Colonic mucosa (tissue), 4 donors: ENCODE data around the gene MEIOC. TPM values are rescaled to one million over a fixed set of nuclear protein-coding genes. Genes with fewer than 3 reads are reported as not detected.

Experiments used
- DNase-seq: peaks from one replicate; pipeline ENCODE4 v3.0.0-alpha.2; 2020
- H3K27ac ChIP-seq: fragments of 200-600 bp; one replicate; pipeline ENCODE4 v1.8.0; 2021
- H3K27me3 ChIP-seq: fragments of 200-600 bp; one replicate; pipeline ENCODE4 v1.8.0; 2021
- H3K36me3 ChIP-seq: fragments of 200-600 bp; one replicate; pipeline ENCODE4 v1.8.0; 2021
- H3K4me1 ChIP-seq: fragments of 200-600 bp; one replicate; pipeline ENCODE4 v1.8.0; 2021; ENCODE audit warnings: mild to moderate bottlenecking
- H3K4me3 ChIP-seq: fragments of 200-600 bp; one replicate; pipeline ENCODE4 v1.8.0; 2021
- H3K9ac ChIP-seq, 2 donors: one replicate each; pipeline ENCODE4 v1.7.0; 2013; ENCODE audit warnings: control low read depth in 2 of 2, low read depth in 2 of 2, low read length in 2 of 2
- H3K9me3 ChIP-seq: fragments of 200-600 bp; one replicate; pipeline ENCODE4 v1.8.0; 2021
- intact Hi-C: fragments of 100-400 bp; cut with DNase I; formaldehyde crosslinking; loops from one replicate; pipeline ENCODE4 v1.14.1; 2022
- total RNA-seq, 2 donors: library from RNA; stranded (reverse); fragmentation: NEBNext Ultra II Directional in 1 of 2; extraction: Animal tissue kit (Norgen Biotek cat#: 25700) in 1 of 2; gene quantifications; one replicate each; pipeline ENCODE4 v1.2.1, GENCODE V29; 2021
- TF ChIP-seq, protein P1 (sequence below): fragments of 200-600 bp; IDR thresholded peaks from one replicate; pipeline ENCODE4 v1.8.0; 2022; ENCODE audit warnings: antibody characterized with exemption, mild to moderate bottlenecking
- donor health status: healthy.
- donor health status: DM: no; HTN: no; CAD: no.
- donor health status: DM: no; HTN: no; CAD: no.

The MEIOC gene
- total RNA-seq, 2 donors from 2014 or later: not detected

DNA sequence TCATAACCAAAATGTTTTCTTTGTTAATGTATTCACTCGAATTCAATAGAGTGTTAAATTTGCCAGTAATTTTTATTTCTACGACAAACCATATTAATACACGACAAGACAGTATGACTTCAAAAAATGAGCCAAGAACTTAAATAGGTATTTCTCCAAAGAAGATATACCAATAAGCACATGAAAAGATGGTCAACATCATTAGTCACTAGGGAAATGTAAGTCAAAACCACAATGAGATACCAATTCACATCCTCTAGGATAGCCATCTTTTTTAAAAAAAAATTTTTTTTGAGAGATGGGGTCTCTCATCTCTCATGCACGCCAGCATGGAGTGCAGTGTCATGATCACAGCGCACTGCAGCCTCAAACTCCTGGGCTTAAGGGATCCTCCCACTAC, 5.0 kb upstream of the MEIOC start:
- H3K4me1 ChIP-seq: no peaks in the 10 kb centered on the region
- H3K9ac ChIP-seq: no peak overlapping the region
- no peak for DNase-seq
- H3K4me3 ChIP-seq: no peak overlapping the region
- H3K36me3 ChIP-seq: no peaks in the 10 kb centered on the region
- H3K27ac ChIP-seq: no peak overlapping the region
- intact Hi-C loops: no loop called here
- TF ChIP-seq, protein P1, sequence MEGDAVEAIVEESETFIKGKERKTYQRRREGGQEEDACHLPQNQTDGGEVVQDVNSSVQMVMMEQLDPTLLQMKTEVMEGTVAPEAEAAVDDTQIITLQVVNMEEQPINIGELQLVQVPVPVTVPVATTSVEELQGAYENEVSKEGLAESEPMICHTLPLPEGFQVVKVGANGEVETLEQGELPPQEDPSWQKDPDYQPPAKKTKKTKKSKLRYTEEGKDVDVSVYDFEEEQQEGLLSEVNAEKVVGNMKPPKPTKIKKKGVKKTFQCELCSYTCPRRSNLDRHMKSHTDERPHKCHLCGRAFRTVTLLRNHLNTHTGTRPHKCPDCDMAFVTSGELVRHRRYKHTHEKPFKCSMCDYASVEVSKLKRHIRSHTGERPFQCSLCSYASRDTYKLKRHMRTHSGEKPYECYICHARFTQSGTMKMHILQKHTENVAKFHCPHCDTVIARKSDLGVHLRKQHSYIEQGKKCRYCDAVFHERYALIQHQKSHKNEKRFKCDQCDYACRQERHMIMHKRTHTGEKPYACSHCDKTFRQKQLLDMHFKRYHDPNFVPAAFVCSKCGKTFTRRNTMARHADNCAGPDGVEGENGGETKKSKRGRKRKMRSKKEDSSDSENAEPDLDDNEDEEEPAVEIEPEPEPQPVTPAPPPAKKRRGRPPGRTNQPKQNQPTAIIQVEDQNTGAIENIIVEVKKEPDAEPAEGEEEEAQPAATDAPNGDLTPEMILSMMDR: no peak
- H3K9me3 ChIP-seq: no peaks in the 10 kb centered on the region
- H3K27me3 ChIP-seq: peaks cover 9% of the 10 kb centered on the region

DNA sequence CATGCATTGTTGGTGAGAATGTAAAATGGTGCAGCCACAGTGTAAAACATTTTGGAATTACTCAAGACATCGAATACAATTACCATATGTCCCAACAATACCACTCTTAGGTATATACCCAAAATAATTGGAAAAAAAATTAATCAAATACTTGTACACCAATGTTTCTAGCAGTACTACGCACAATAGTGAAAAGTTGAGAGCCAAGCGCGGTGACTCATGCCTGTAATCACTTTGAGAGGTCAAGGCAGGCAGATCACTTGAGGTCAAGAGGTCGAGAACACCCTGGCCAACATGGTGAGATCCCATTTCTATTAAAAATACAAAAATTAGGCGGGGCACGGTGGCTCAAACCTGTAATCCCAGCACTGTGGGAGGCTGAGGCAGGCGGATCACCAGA, 3.5 kb upstream of the MEIOC start:
- Histone ChIP-seq H3K27me3 (peaks cover 19% of the 10 kb centered on the region), H3K27ac (no peak overlapping the region), H3K4me1 (no peaks in the 10 kb centered on the region), H3K36me3 (no peaks in the 10 kb centered on the region), H3K4me3 (no peak overlapping the region), H3K9me3 (no peaks in the 10 kb centered on the region), H3K9ac (no peak overlapping the region)
- intact Hi-C loops: no loop called here
- TF ChIP-seq, protein P1: no peak
- no peak for DNase-seq

DNA sequence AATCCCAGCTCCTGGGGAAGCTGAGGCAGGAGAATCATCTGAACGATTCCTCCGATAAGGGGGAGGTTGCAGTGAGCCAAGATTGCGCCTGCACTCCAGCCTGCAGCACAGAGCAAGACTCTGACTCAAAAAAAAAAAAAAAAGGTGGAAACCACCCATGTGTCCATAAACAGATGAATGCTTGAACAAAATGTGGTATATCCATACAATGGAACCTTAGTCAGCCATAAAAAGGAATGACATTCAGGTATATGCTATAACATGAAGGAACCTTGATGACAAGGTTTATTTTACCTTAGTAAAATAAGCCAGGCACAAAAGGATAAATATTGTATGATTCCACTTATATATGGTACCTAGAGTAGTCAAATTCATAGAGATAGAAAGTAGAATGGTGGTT, 2.9 kb upstream of the MEIOC start:
- Histone ChIP-seq H3K9ac (no peak overlapping the region), H3K9me3 (no peaks in the 10 kb centered on the region), H3K36me3 (no peaks in the 10 kb centered on the region), H3K27ac (no peak overlapping the region), H3K27me3 (peaks cover 19% of the 10 kb centered on the region), H3K4me1 (no peaks in the 10 kb centered on the region), H3K4me3 (no peak overlapping the region)
- intact Hi-C loops: no loop called here
- TF ChIP-seq, protein P1: no peak
- DNase-seq: no peak

DNA sequence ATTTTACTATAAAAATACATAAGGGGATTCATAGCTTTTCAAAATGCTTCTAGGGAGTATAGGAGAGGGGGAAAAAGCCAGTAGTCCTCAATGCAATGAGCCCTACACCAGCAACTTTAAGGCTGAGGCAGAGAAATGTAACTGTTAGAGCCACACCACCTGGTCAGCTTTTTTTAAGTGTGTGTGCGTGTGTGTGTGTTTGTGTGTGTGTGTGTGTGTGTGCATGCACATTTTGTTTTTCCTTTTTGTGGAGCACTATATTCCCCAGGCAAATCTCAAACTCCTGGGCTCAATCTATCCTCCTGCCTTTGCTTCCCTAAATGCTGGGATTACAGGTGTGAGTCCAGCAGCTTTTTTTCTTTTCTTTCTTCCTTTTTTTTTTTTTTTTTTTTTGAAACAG, 2.3 kb upstream of the MEIOC start:
- Histone ChIP-seq H3K27ac (no peak overlapping the region), H3K9ac (no peak overlapping the region), H3K27me3 (peaks cover 19% of the 10 kb centered on the region), H3K36me3 (no peaks in the 10 kb centered on the region), H3K4me1 (no peaks in the 10 kb centered on the region), H3K4me3 (no peak overlapping the region), H3K9me3 (no peaks in the 10 kb centered on the region)
- TF ChIP-seq, protein P1: no peak
- no peak for DNase-seq
- intact Hi-C loops: no loop called here

DNA sequence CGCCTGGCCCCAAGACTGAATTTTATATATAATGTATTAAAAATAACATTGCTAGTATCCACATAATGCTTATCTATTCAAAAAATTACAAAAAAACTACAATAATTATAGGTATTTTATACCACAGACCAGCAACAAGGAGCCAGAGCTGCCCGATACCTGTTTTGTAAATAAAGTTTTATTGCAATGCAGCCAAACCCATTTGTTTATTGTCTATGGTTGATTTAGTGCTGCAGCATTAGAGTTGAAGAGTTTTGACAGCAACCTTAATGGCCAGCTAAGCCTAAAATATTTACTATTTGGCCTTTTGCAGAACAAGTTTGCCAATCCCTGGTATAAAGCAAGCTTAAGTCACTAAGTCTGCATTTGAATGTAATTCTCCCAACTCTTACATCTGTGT, 5.6 kb downstream of the MEIOC start:
- H3K27ac ChIP-seq: no peak overlapping the region
- H3K27me3 ChIP-seq: peaks cover 3% of the 10 kb centered on the region
- intact Hi-C loops: no loop called here
- no peaks in the 10 kb centered on the region for H3K4me1 ChIP-seq
- DNase-seq: no peak
- no peaks in the 10 kb centered on the region for H3K9me3 ChIP-seq
- no peak overlapping the region for H3K4me3 ChIP-seq
- TF ChIP-seq, protein P1: no peak
- no peak overlapping the region for H3K9ac ChIP-seq
- no peaks in the 10 kb centered on the region for H3K36me3 ChIP-seq

DNA sequence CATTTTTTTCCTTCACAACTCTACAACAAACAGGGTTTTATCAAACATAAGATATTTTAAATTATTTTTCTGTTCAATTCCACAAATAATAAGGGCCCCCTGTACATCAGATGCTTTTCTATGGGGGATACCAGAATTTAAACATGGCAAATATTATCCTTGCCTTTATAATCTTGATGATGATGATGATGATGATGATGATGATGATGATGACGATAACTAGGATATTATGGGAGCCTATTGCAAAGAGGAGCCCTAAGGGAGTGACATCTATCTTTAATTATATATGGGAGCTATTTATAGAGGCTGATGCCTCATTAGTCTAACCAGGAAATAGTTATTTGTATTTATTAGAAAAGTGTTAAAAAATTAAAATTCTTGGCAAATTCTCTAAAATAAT, 6.8 kb downstream of the MEIOC start:
- intact Hi-C loops: no loop called here
- TF ChIP-seq, protein P1: no peak
- no peak for DNase-seq
- no peaks in the 10 kb centered on the region for H3K9me3 ChIP-seq
- no peaks in the 10 kb centered on the region for H3K4me1 ChIP-seq
- no peaks in the 10 kb centered on the region for H3K36me3 ChIP-seq
- no peak overlapping the region for H3K9ac ChIP-seq
- no peak overlapping the region for H3K27ac ChIP-seq
- H3K4me3 ChIP-seq: no peak overlapping the region
- H3K27me3 ChIP-seq: no peaks in the 10 kb centered on the region
